Measurements from ENCODE around the gene PINLYP. TPM values are rescaled to one million over a fixed set of nuclear protein-coding genes. Genes with fewer than 3 reads are reported as not detected.

Gene PINLYP
- total and polyA plus RNA-seq, 2 of the 13 experiments (the other 11 are each of a cell fraction or from before 2014, with no cell fraction given): 0.21 to 0.24 TPM

GRCh38 chr19:43618921-43619261 is 43.3 kb downstream of the PINLYP start (continued):
- TF ChIP-seq, protein P1, sequence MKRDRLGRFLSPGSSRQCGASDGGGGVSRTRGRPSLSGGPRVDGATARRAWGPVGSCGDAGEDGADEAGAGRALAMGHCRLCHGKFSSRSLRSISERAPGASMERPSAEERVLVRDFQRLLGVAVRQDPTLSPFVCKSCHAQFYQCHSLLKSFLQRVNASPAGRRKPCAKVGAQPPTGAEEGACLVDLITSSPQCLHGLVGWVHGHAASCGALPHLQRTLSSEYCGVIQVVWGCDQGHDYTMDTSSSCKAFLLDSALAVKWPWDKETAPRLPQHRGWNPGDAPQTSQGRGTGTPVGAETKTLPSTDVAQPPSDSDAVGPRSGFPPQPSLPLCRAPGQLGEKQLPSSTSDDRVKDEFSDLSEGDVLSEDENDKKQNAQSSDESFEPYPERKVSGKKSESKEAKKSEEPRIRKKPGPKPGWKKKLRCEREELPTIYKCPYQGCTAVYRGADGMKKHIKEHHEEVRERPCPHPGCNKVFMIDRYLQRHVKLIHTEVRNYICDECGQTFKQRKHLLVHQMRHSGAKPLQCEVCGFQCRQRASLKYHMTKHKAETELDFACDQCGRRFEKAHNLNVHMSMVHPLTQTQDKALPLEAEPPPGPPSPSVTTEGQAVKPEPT (CRISPR knock-in tag; IDR thresholded peaks at IDR 0.05; ENCODE audit: low read depth): peak; percentile 85; the same call in 1 of the 2 replicates
- no peak for TF ChIP-seq ZNF609 (CRISPR knock-in tag; IDR thresholded peaks at IDR 0.05; ENCODE audit: borderline replicate concordance)
- TF ChIP-seq ZBTB20 (CRISPR knock-in tag; IDR thresholded peaks at IDR 0.05; ENCODE audit: borderline replicate concordance, low read depth): no peak
- TF ChIP-seq ZMAT5 (CRISPR knock-in tag; IDR thresholded peaks at IDR 0.05; ENCODE audit: borderline replicate concordance, low read depth): no peak
- TF ChIP-seq AFF4 (CRISPR knock-in tag; IDR thresholded peaks at IDR 0.05): no peak
- TF ChIP-seq ZNF235 (CRISPR knock-in tag; IDR thresholded peaks at IDR 0.05; ENCODE audit: borderline replicate concordance): no peak
- TF ChIP-seq ZNF292 (CRISPR knock-in tag; IDR thresholded peaks at IDR 0.05; ENCODE audit: borderline replicate concordance, low read depth): no peak; the same call in 1 of the 2 replicates
- no peak for TF ChIP-seq PPARG (CRISPR knock-in tag; conservative IDR thresholded peaks at IDR 0.05)
- 0 out of 2 replicates have a peak, but pooled peaks have one; percentile 10 for TF ChIP-seq ZNF510 (CRISPR knock-in tag; IDR thresholded peaks at IDR 0.05; ENCODE audit: low read depth)
- no peak for TF ChIP-seq PRDM15 (CRISPR knock-in tag; IDR thresholded peaks at IDR 0.05)
- TF ChIP-seq EZH2 (conservative IDR thresholded peaks at IDR 0.05; ENCODE audit: low read depth, low read length): no peak
- TF ChIP-seq MYNN (CRISPR knock-in tag; IDR thresholded peaks at IDR 0.05; ENCODE audit: low read depth): no peak
- no peak for TF ChIP-seq TAF1 (CRISPR knock-in tag; IDR thresholded peaks at IDR 0.05)
- TF ChIP-seq ZNF589 (CRISPR knock-in tag; conservative IDR thresholded peaks at IDR 0.05): no peak
- TF ChIP-seq TARDBP (CRISPR knock-in tag; IDR thresholded peaks at IDR 0.05): no peak; the same call in 1 of the 2 replicates

All from HepG2 (cell line).